H9 (cell line): ENCODE measurements around the gene COL4A6. TPM values are rescaled to one million over a fixed set of nuclear protein-coding genes. Genes with fewer than 3 reads are reported as not detected.

Experiments
- DNase-seq: peaks from one replicate; pipeline ENCODE4 v3.0.0-alpha.2; 2017
- H2AFZ ChIP-seq: one replicate; pipeline ENCODE4 v1.6.1; 2013; ENCODE audit warnings: mild to moderate bottlenecking, low read length, control low read depth, moderate library complexity
- H2AK5ac ChIP-seq: 2 replicates; pipeline ENCODE4 v1.6.1; 2013; ENCODE audit warnings: low read length, control low read depth, mixed read lengths; ENCODE audit not compliant: insufficient read length
- H2BK120ac ChIP-seq: one replicate; pipeline ENCODE4 v1.6.1; 2013; ENCODE audit warnings: low read depth, mild to moderate bottlenecking, low read length, control low read depth, inconsistent platforms; ENCODE audit not compliant: poor library complexity, severe bottlenecking
- H2BK12ac ChIP-seq: 2 replicates; pipeline ENCODE4 v1.6.1; 2013; ENCODE audit warnings: low read length, control low read depth, mixed read lengths, low read depth; ENCODE audit not compliant: insufficient read length
- H2BK15ac ChIP-seq: 2 replicates; pipeline ENCODE4 v1.6.1; 2013; ENCODE audit warnings: low read depth, low read length, control low read depth
- H2BK20ac ChIP-seq: one replicate; pipeline ENCODE4 v1.6.1; 2013; ENCODE audit warnings: low read depth, mild to moderate bottlenecking, low read length, control low read depth, inconsistent platforms; ENCODE audit not compliant: poor library complexity, severe bottlenecking
- H2BK5ac ChIP-seq: 2 replicates; pipeline ENCODE4 v1.6.1; 2013; ENCODE audit warnings: low read length, control low read depth, mixed read lengths; ENCODE audit not compliant: insufficient read length
- H3K14ac ChIP-seq: 2 replicates; pipeline ENCODE4 v1.6.1; 2013; ENCODE audit warnings: low read length, control low read depth; ENCODE audit not compliant: insufficient read depth
- H3K18ac ChIP-seq: 2 replicates; pipeline ENCODE4 v1.6.1; 2013; ENCODE audit warnings: low read depth, mild to moderate bottlenecking, mixed read lengths, low read length, control low read depth; ENCODE audit not compliant: insufficient read length
- H3K23ac ChIP-seq: 2 replicates; pipeline ENCODE4 v1.6.1; 2013; ENCODE audit warnings: low read length, control low read depth, mixed read lengths, low read depth; ENCODE audit not compliant: insufficient read length
- H3K23me2 ChIP-seq: 2 replicates; pipeline ENCODE4 v1.6.1; 2013; ENCODE audit warnings: low read depth, mild to moderate bottlenecking, mixed read lengths, low read length, control low read depth; ENCODE audit not compliant: insufficient read length, poor library complexity, severe bottlenecking
- H3K27ac ChIP-seq: 2 replicates; pipeline ENCODE4 v1.5.1; 2013; ENCODE audit warnings: low read length, control low read depth, mixed read lengths, low read depth; ENCODE audit not compliant: insufficient read length
- H3K27me3 ChIP-seq: 2 replicates; pipeline ENCODE4 v1.6.1; 2013; ENCODE audit warnings: low read length, control low read depth, inconsistent platforms; ENCODE audit not compliant: insufficient read depth
- H3K4ac ChIP-seq: 2 replicates; pipeline ENCODE4 v1.6.1; 2013; ENCODE audit warnings: low read depth, mild to moderate bottlenecking, control low read depth, inconsistent platforms, low read length, moderate library complexity
- H3K4me1 ChIP-seq: 2 replicates; pipeline ENCODE4 v1.6.1; 2013; ENCODE audit warnings: low read length, control low read depth, inconsistent platforms; ENCODE audit not compliant: insufficient read depth
- H3K4me2 ChIP-seq: 2 replicates; pipeline ENCODE4 v1.6.1; 2013; ENCODE audit warnings: low read length, control low read depth, mixed read lengths; ENCODE audit not compliant: insufficient read length, insufficient read depth
- H3K56ac ChIP-seq: 2 replicates; pipeline ENCODE4 v1.6.1; 2013; ENCODE audit warnings: low read depth, mild to moderate bottlenecking, mixed read lengths, low read length, control low read depth; ENCODE audit not compliant: insufficient read length
- H3K79me1 ChIP-seq: 2 replicates; pipeline ENCODE4 v1.6.1; 2013; ENCODE audit warnings: low read depth, mild to moderate bottlenecking, moderate library complexity, low read length, control low read depth, inconsistent platforms; ENCODE audit not compliant: insufficient read depth, poor library complexity, severe bottlenecking
- H3K79me2 ChIP-seq: 2 replicates; pipeline ENCODE4 v1.6.1; 2013; ENCODE audit warnings: low read length, control low read depth, inconsistent platforms; ENCODE audit not compliant: insufficient read depth
- H3K9ac ChIP-seq: 2 replicates; pipeline ENCODE4 v1.6.1; 2013; ENCODE audit warnings: low read length, control low read depth, mixed read lengths; ENCODE audit not compliant: insufficient read length; ENCODE audit errors: extremely low read depth
- H3K9me3 ChIP-seq: one replicate; pipeline ENCODE4 v1.6.1; 2013; ENCODE audit warnings: low read depth, low read length, inconsistent platforms; ENCODE audit not compliant: control insufficient read depth
- H3T11ph ChIP-seq: one replicate; pipeline ENCODE4 v1.6.1; 2013; ENCODE audit warnings: mild to moderate bottlenecking, low read length, control low read depth, inconsistent platforms
- H4K20me1 ChIP-seq: one replicate; pipeline ENCODE4 v1.6.1; 2013; ENCODE audit not compliant: control insufficient read depth, insufficient read length, insufficient read depth
- H4K5ac ChIP-seq: 2 replicates; pipeline ENCODE4 v1.6.1; 2013; ENCODE audit warnings: low read depth, mild to moderate bottlenecking, mixed read lengths, low read length, control low read depth; ENCODE audit not compliant: insufficient read length
- H4K8ac ChIP-seq: replicated peaks from 2 replicates; pipeline ENCODE4 v1.6.1; 2013; ENCODE audit warnings: low read length, control low read depth, mixed read lengths, low read depth; ENCODE audit not compliant: insufficient read length
- H4K91ac ChIP-seq: 2 replicates; pipeline ENCODE4 v1.6.1; 2013; ENCODE audit warnings: low read depth, mild to moderate bottlenecking, moderate library complexity, mixed read lengths, low read length, control low read depth; ENCODE audit not compliant: insufficient read length
- H3K27ac Mint-ChIP-seq, 3 experiments: 2 replicates in 2 of 3; 3 replicates in 1 of 3; pipeline ENCODE4 v1.8.0; 2020 to 2021; ENCODE audit warnings: mixed read lengths in 3 of 3, mild to moderate bottlenecking in 1 of 3, moderate library complexity in 1 of 3
- H3K27me3 Mint-ChIP-seq: 2 replicates; pipeline ENCODE4 v1.8.0; 2021; ENCODE audit warnings: low read depth, mild to moderate bottlenecking, moderate library complexity, mixed read lengths
- H3K36me3 Mint-ChIP-seq, 3 experiments: 2 replicates in 2 of 3; 3 replicates in 1 of 3; pipeline ENCODE4 v1.8.0; 2020 to 2021; ENCODE audit warnings: low read depth in 3 of 3, mixed read lengths in 3 of 3; ENCODE audit not compliant: insufficient read depth in 1 of 3
- H3K4me1 Mint-ChIP-seq, 2 experiments: 2 replicates each; pipeline ENCODE4 v1.8.0; 2020; ENCODE audit warnings: mixed read lengths in 2 of 2
- H3K4me3 Mint-ChIP-seq, 2 experiments: 2 replicates in 1 of 2; 3 replicates in 1 of 2; pipeline ENCODE4 v1.8.0; 2020 to 2021; ENCODE audit warnings: mild to moderate bottlenecking in 2 of 2, mixed read lengths in 2 of 2, moderate library complexity in 1 of 2
- H3K9me3 Mint-ChIP-seq, 2 experiments: 2 replicates in 1 of 2; 3 replicates in 1 of 2; pipeline ENCODE4 v1.8.0; 2020; ENCODE audit warnings: mild to moderate bottlenecking in 2 of 2, mixed read lengths in 2 of 2, moderate library complexity in 1 of 2
- CTCF ChIP-seq: fragments of 200-600 bp; sonication (generic); conservative IDR thresholded peaks from 3 replicates; pipeline ENCODE4 v1.8.0; 2021; ENCODE audit warnings: antibody characterized with exemption, mild to moderate bottlenecking
- WGBS: extraction: QIAGEN DNeasy Blood & Tissue Kit; methylation state at CpG from one replicate; pipeline ENCODE4 v1.1.7; 2013; ENCODE audit warnings: missing lambda C conversion rate, low lambda C conversion rate, mixed read lengths; ENCODE audit not compliant: insufficient read length; ENCODE audit errors: extremely low coverage; 5-methylcytosine and 5-hydroxymethylcytosine counted together
- total RNA-seq: library from RNA; stranded (reverse); gene quantifications from 2 replicates; pipeline ENCODE4 v1.2.1, GENCODE V29; 2021

Gene COL4A6
- total RNA-seq, 1 experiment from 2014 or later = 16.7 TPM

- no peak overlapping the region for H2BK15ac ChIP-seq
- WGBS = no CpG with 5 or more reads among the region's 7 CpGs
- H3K27ac Mint-ChIP-seq = no peak overlapping the region; a peak in 1 of 7 replicates
- no peaks in the 10 kb centered on the region for H3K27me3 Mint-ChIP-seq
- H3K4me1 ChIP-seq = no peaks in the 10 kb centered on the region
- no peak for DNase-seq
- H2AK5ac ChIP-seq = no peak overlapping the region
- no peak overlapping the region for H3K4me3 Mint-ChIP-seq
- H2AFZ ChIP-seq = no peak overlapping the region
- no peaks in the 10 kb centered on the region for H3K79me1 ChIP-seq
- no peak overlapping the region for H3K23ac ChIP-seq
- no peaks in the 10 kb centered on the region for H3K27me3 ChIP-seq
- H3T11ph ChIP-seq = no peak overlapping the region
- no peak overlapping the region for H2BK20ac ChIP-seq
- H3K14ac ChIP-seq = no peak overlapping the region
- no peaks in the 10 kb centered on the region for H4K20me1 ChIP-seq
- H2BK120ac ChIP-seq = no peak overlapping the region
- TF ChIP-seq CTCF = no peak
- no peak overlapping the region for H3K4ac ChIP-seq
- H4K8ac ChIP-seq = no peak overlapping the region
- H3K56ac ChIP-seq = no peak overlapping the region
- no peaks in the 10 kb centered on the region for H3K79me2 ChIP-seq
- no peak overlapping the region for H3K4me2 ChIP-seq
- H3K4me1 Mint-ChIP-seq = peaks cover 8 to 11% of the 10 kb centered on the region in 2 experiments
- no peaks in the 10 kb centered on the region for H3K23me2 ChIP-seq
- H3K9me3 Mint-ChIP-seq = no peaks in the 10 kb centered on the region
- no peak overlapping the region for H2BK12ac ChIP-seq
- no peak overlapping the region for H2BK5ac ChIP-seq
- H3K36me3 Mint-ChIP-seq = no peaks in the 10 kb centered on the region
- H3K9ac ChIP-seq = no peak overlapping the region
- no peak overlapping the region for H4K5ac ChIP-seq
- H3K27ac ChIP-seq = no peak overlapping the region
- no peak overlapping the region for H4K91ac ChIP-seq
- H3K18ac ChIP-seq = no peak overlapping the region
- H3K9me3 ChIP-seq = no peaks in the 10 kb centered on the region
These were observed 106.9 kb downstream of the COL4A6 start for GRCh38 chrX:108331126-108331909.
